Right lobe of liver (tissue), 6 donors: ENCODE data around the gene CSF2. TPM values are rescaled to one million over a fixed set of nuclear protein-coding genes. Genes with fewer than 3 reads are reported as not detected.
"Not testable (repeated sequence)": the region's sequence is repeated elsewhere in the genome, so short reads cannot be mapped to it uniquely, and the experiment has no call there.

Experiments
- ATAC-seq, 4 donors: fragments of 200-7000 bp; cut with Tn5 transposase; one replicate each; pipeline ENCODE4 v1.9.1; 2020; ENCODE audit warnings: mild to moderate bottlenecking in 4 of 4, moderate library complexity in 4 of 4
- DNase-seq, 3 donors: peaks; one replicate each; pipeline ENCODE4 v3.0.0-alpha.2; 2020
- H3K27ac ChIP-seq, 3 donors: fragments of 200-600 bp; one replicate each; pipeline ENCODE4 v1.8.0; 2022
- H3K27me3 ChIP-seq, 2 donors: fragments of 200-600 bp; one replicate each; pipeline ENCODE4 v1.8.0; 2022
- H3K36me3 ChIP-seq, 4 donors: fragments of 200-600 bp; sonication (generic) in 1 of 4; one replicate each; pipeline versions ENCODE4 v1.5.1 to v1.8.0; 2017 to 2022; ENCODE audit warnings: control low read depth in 1 of 4
- H3K4me1 ChIP-seq, 4 donors: fragments of 200-600 bp; sonication (generic) in 1 of 4; one replicate each; pipeline versions ENCODE4 v1.5.1 to v1.8.0; 2017 to 2022; ENCODE audit warnings: control low read depth in 1 of 4
- H3K4me3 ChIP-seq, 3 donors: fragments of 200-600 bp; one replicate each; pipeline ENCODE4 v1.8.0; 2022
- H3K9me3 ChIP-seq, 4 donors: fragments of 200-600 bp; sonication (generic) in 1 of 4; one replicate each; pipeline versions ENCODE4 v1.5.1 to v1.8.0; 2017 to 2022; ENCODE audit warnings: control low read depth in 1 of 4
- POLR2A ChIP-seq: fragments of 450-650 bp; IDR thresholded peaks from one replicate; pipeline ENCODE4 v1.6.1; 2017; ENCODE audit warnings: antibody characterized with exemption, mild to moderate bottlenecking
- WGBS: methylation state at CpG from one replicate; pipeline ENCODE4 v1.1.6; 2018; ENCODE audit warnings: low coverage, low lambda C conversion rate; ENCODE audit not compliant: insufficient coverage; ENCODE audit errors: missing lambda C conversion rate; 5-methylcytosine and 5-hydroxymethylcytosine counted together
- intact Hi-C, 2 donors: fragments of 100-400 bp; cut with DNase I; formaldehyde crosslinking; loops; one replicate each; pipeline versions ENCODE4 v1.11.2 to v1.14.1; 2022
- total RNA-seq, 6 experiments: library from RNA; depleted of rRNA in 2 of 6; stranded (reverse); fragments of >200 nt in 2 of 6; fragmentation: NEBNext Ultra II Directional in 3 of 6; extraction: Animal tissue kit (Norgen Biotek cat#: 25700) in 3 of 6; gene quantifications; one replicate each; pipeline versions ENCODE4 v1.1.0 to v1.2.4, GENCODE V29; 2016 to 2023
- TF ChIP-seq, protein P1 (sequence below), 4 donors: fragments of 200-600 bp in 3 of 4; fragments of 450-650 bp in 1 of 4; IDR thresholded peaks; one replicate each; pipeline versions ENCODE4 v1.5.1 to v1.8.0; 2016 to 2022; ENCODE audit warnings: antibody characterized with exemption in 4 of 4, mild to moderate bottlenecking in 2 of 4
- donor health status: DM: no; HTN: yes; CAD: no.
- donor health status: DM: no; HTN: no; CAD: no.
- donor health status: DM: no; HTN: no; CAD: no.
- donor health status: DM: no; HTN: yes; CAD: no.
- donor health status: DM: no; HTN: yes; CAD: no.

CSF2 gene
- total RNA-seq, 6 experiments from 2014 or later = not detected

DNA sequence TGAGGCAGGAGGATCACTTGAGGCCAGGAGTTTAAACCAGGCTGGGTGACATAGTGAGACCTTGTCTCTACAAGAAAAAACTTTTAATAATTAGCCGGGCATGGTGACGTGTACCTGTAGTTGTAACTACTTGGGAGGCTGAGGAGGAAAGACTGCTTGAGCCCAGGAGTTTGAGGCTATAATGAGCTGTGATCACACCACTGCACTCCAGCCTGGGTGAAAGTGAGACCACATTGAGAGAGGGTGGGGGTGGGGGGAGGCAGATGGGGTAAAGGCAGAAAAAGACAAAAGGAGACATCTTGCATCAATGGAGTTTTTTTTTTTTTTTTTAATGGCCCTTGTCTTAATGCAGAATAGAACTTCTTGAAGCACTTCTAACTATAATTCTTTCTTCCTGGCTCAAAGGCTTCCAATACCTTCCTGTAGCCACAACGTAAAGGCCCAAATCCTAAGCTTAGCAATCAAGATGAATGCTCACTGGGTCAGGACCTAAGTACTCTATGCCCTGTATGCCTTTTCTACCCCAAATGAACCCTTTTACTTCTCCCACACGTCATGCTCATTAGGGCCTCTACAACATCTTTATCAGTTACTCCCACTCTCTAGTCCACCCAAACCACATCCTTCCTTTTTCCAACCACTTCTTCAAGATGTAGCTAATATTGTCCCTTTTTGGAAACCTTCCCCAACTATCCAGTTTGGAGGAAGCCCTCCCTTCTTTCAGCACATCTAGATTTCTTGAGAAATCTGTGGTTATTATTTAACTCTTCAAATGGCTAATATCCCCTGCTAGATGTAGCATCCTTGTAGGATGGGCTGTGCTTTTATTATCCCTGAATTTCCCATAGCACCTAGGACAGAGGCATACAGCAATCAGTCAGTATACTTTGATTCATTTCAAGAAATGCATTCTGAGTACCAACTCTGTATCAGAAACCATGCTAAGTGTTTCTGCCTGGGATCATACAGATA is 40.8 kb downstream of the CSF2 start:
- no peak for ATAC-seq
- intact Hi-C loops = no loop called here
- no peak overlapping the region for H3K4me3 ChIP-seq
- DNase-seq = no peak
- H3K4me1 ChIP-seq = peaks cover 0 to 2% (median 0%) of the 10 kb centered on the region in 4 donors
- no peak for TF ChIP-seq POLR2A
- TF ChIP-seq, protein P1, sequence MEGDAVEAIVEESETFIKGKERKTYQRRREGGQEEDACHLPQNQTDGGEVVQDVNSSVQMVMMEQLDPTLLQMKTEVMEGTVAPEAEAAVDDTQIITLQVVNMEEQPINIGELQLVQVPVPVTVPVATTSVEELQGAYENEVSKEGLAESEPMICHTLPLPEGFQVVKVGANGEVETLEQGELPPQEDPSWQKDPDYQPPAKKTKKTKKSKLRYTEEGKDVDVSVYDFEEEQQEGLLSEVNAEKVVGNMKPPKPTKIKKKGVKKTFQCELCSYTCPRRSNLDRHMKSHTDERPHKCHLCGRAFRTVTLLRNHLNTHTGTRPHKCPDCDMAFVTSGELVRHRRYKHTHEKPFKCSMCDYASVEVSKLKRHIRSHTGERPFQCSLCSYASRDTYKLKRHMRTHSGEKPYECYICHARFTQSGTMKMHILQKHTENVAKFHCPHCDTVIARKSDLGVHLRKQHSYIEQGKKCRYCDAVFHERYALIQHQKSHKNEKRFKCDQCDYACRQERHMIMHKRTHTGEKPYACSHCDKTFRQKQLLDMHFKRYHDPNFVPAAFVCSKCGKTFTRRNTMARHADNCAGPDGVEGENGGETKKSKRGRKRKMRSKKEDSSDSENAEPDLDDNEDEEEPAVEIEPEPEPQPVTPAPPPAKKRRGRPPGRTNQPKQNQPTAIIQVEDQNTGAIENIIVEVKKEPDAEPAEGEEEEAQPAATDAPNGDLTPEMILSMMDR (IDR thresholded peaks at IDR 0.05) = no peak
- no peaks in the 10 kb centered on the region for H3K27me3 ChIP-seq
- H3K36me3 ChIP-seq = no peaks in the 10 kb centered on the region
- WGBS = 57% methylated on average over 4 of the region's 4 CpGs
- H3K9me3 ChIP-seq = no peaks in the 10 kb centered on the region
- no peak overlapping the region for H3K27ac ChIP-seq

DNA sequence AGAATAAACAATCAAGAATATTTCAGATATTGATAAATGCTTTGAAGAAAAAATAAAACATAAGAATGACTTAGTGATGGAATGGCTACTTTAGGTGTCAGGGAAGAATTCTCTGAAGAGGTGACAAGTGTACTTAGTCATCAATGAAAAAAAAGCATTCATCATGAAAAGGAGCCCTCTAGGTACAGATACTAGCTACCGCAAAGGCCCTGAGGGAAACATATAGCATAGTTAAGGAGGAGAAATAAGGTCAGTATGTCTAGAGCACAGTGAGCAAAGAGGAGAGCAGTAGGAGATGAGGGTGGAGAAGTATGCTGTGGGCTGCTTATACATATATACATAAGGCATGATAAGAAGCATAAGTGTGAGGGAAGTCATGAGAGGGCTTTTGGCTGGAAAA is 41.8 kb downstream of the CSF2 start:
- H3K4me1 ChIP-seq = no peaks in the 10 kb centered on the region
- H3K27me3 ChIP-seq = no peaks in the 10 kb centered on the region
- no peaks in the 10 kb centered on the region for H3K36me3 ChIP-seq
- H3K4me3 ChIP-seq = no peak overlapping the region
- H3K9me3 ChIP-seq = no peaks in the 10 kb centered on the region
- DNase-seq (no peak), ATAC-seq (no peak)
- H3K27ac ChIP-seq = no peak overlapping the region
- intact Hi-C loops = no loop called here
- no peak for TF ChIP-seq POLR2A
- 75% methylated on average over 1 of the region's 1 CpG for WGBS

DNA sequence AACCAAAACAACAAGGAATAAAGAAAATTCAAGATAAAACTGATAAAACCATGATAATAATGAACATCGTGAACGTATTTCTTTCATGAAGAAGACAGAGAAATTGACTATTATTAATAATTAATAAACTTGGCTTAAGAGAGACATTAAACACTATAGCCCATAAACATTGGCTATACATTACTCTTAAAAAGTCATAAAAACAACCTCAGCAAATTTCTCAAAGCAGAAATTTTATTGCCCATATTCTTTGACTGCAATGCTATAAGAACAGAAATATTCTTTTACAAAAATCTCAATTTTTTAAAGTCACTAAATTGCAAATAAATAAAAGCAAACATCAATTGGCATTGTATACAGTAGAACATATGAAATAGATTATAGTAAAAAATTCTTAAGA is 42.5 kb downstream of the CSF2 start:
- Histone ChIP-seq H3K9me3 (no peaks in the 10 kb centered on the region), H3K27me3 (no peaks in the 10 kb centered on the region), H3K36me3 (no peaks in the 10 kb centered on the region), H3K4me1 (no peaks in the 10 kb centered on the region), H3K4me3 (no peak overlapping the region), H3K27ac (no peak overlapping the region)
- intact Hi-C loops = no loop called here
- no peak for DNase-seq
- ATAC-seq = no peak
- 71% methylated on average over 2 of the region's 2 CpGs for WGBS
- TF ChIP-seq, protein P1 (IDR thresholded peaks at IDR 0.05) = no peak
- TF ChIP-seq POLR2A = no peak

DNA sequence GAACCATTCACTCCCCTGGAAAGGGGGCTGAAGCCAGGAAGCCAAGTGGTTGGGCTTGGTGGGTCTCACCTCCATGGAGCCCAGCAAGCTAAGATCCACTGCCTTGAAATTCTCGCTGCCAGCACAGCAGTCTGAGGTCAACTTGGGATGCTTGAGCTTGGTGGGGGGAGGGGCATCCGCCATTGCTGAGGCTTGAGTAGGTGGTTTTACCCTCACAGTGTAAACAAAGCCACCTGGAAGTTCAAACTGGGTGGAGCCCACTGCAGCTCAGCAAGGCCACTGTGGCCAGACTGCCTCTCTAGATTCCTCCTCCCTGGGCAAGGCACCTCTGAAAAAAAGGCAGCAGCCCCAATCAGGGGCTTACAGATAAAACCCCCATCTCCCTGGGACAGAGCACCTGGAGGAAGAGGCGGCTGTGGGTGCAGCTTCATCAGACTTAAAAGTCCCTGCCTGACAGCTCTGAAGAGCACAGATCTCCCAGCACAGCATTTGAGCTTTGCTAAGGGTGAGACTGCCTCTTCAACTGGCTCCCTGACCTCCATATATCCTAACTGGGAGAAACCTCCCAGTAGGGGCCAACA is 43.4 kb downstream of the CSF2 start:
- DNase-seq, H3K36me3 ChIP-seq, H3K4me1 ChIP-seq, H3K27me3 ChIP-seq, ATAC-seq, H3K4me3 ChIP-seq, intact Hi-C loops, H3K9me3 ChIP-seq, H3K27ac ChIP-seq: not testable (repeated sequence)
- WGBS = no CpG with 5 or more reads among the region's 3 CpGs

DNA sequence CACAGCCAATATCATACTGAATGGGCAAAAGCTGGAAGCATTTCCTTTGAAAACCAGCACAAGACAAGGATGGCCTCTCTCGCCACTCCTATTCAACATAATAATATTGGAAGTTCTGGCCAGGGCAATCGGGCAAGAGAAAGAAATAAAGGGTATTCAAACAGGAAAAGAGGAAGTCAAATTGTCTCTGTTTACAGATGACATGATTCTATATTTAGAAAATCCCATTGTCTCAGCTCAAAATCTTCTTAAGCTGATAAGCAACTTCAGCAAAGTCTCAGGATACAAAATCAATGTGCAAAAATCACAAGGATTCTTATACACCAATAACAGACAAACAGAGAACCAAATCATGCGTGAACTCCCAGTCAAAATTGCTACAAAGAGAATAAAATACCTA is 47.1 kb downstream of the CSF2 start:
- DNase-seq, H3K9me3 ChIP-seq, ATAC-seq, H3K4me1 ChIP-seq, H3K27ac ChIP-seq, H3K36me3 ChIP-seq, intact Hi-C loops, H3K27me3 ChIP-seq, H3K4me3 ChIP-seq: not testable (repeated sequence)
- WGBS = 47% methylated on average over 3 of the region's 3 CpGs

DNA sequence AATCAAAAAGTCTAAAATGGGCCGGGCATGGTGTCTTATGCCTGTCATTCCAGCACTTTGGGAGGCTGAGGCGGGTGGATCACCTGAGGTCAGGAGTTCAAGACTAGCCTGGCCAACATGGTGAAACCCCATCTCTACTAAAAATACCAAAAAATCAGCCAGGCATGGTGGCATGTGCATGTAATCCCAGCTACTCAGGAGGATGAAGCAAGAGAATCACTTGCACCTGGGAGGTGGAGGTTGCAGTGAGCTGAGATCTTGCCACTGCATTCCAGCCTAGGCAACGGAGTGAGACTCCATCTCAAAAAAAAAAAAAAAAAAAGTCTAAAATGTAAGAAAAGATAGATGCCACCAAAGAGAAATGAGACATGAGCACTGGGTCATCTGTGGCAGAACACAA is 49.4 kb downstream of the CSF2 start:
- ATAC-seq, H3K4me1 ChIP-seq, H3K9me3 ChIP-seq, H3K36me3 ChIP-seq, H3K4me3 ChIP-seq, DNase-seq, intact Hi-C loops, H3K27me3 ChIP-seq, H3K27ac ChIP-seq: not testable (repeated sequence)
- WGBS = 72% methylated on average over 3 of the region's 3 CpGs

DNA sequence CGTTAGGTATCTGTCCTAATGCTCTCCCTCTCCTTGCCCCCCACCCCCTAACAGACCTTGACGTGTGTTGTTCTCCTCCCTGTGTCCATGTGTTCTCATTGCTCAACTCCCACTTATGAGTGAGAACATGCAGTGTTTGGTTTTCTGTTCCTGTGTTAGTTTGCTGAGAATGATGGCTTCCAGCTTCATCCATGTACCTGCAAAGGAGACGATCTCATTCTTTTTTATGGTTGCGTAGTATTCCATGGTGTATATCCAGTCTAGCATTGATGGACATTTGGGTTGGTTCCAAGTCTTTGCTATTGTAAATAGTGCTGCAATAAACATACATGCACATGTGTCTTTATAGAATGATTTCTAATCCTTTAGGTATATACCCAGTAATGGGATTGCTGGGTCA is 50.0 kb downstream of the CSF2 start:
- H3K36me3 ChIP-seq, H3K4me1 ChIP-seq, H3K4me3 ChIP-seq, ATAC-seq, intact Hi-C loops, H3K27ac ChIP-seq, DNase-seq, H3K9me3 ChIP-seq, H3K27me3 ChIP-seq: not testable (repeated sequence)
- WGBS = 91% methylated on average over 4 of the region's 4 CpGs
